H9 (cell line): Measurements from ENCODE around the gene FN3KRP. TPM values are rescaled to one million over a fixed set of nuclear protein-coding genes. Genes with fewer than 3 reads are reported as not detected.

Experiments
- DNase-seq: peaks from one replicate; pipeline ENCODE4 v3.0.0-alpha.2; 2017
- H2AFZ ChIP-seq: one replicate; pipeline ENCODE4 v1.6.1; 2013; ENCODE audit warnings: mild to moderate bottlenecking, low read length, control low read depth, moderate library complexity
- H2AK5ac ChIP-seq: 2 replicates; pipeline ENCODE4 v1.6.1; 2013; ENCODE audit warnings: low read length, control low read depth, mixed read lengths; ENCODE audit not compliant: insufficient read length
- H2BK120ac ChIP-seq: one replicate; pipeline ENCODE4 v1.6.1; 2013; ENCODE audit warnings: low read depth, mild to moderate bottlenecking, low read length, control low read depth, inconsistent platforms; ENCODE audit not compliant: poor library complexity, severe bottlenecking
- H2BK12ac ChIP-seq: 2 replicates; pipeline ENCODE4 v1.6.1; 2013; ENCODE audit warnings: low read length, control low read depth, mixed read lengths, low read depth; ENCODE audit not compliant: insufficient read length
- H2BK15ac ChIP-seq: 2 replicates; pipeline ENCODE4 v1.6.1; 2013; ENCODE audit warnings: low read depth, low read length, control low read depth
- H2BK20ac ChIP-seq: one replicate; pipeline ENCODE4 v1.6.1; 2013; ENCODE audit warnings: low read depth, mild to moderate bottlenecking, low read length, control low read depth, inconsistent platforms; ENCODE audit not compliant: poor library complexity, severe bottlenecking
- H2BK5ac ChIP-seq: 2 replicates; pipeline ENCODE4 v1.6.1; 2013; ENCODE audit warnings: low read length, control low read depth, mixed read lengths; ENCODE audit not compliant: insufficient read length
- H3K14ac ChIP-seq: 2 replicates; pipeline ENCODE4 v1.6.1; 2013; ENCODE audit warnings: low read length, control low read depth; ENCODE audit not compliant: insufficient read depth
- H3K18ac ChIP-seq: 2 replicates; pipeline ENCODE4 v1.6.1; 2013; ENCODE audit warnings: low read depth, mild to moderate bottlenecking, mixed read lengths, low read length, control low read depth; ENCODE audit not compliant: insufficient read length
- H3K23ac ChIP-seq: 2 replicates; pipeline ENCODE4 v1.6.1; 2013; ENCODE audit warnings: low read length, control low read depth, mixed read lengths, low read depth; ENCODE audit not compliant: insufficient read length
- H3K23me2 ChIP-seq: 2 replicates; pipeline ENCODE4 v1.6.1; 2013; ENCODE audit warnings: low read depth, mild to moderate bottlenecking, mixed read lengths, low read length, control low read depth; ENCODE audit not compliant: insufficient read length, poor library complexity, severe bottlenecking
- H3K27ac ChIP-seq: 2 replicates; pipeline ENCODE4 v1.5.1; 2013; ENCODE audit warnings: low read length, control low read depth, mixed read lengths, low read depth; ENCODE audit not compliant: insufficient read length
- H3K27me3 ChIP-seq: 2 replicates; pipeline ENCODE4 v1.6.1; 2013; ENCODE audit warnings: low read length, control low read depth, inconsistent platforms; ENCODE audit not compliant: insufficient read depth
- H3K4ac ChIP-seq: 2 replicates; pipeline ENCODE4 v1.6.1; 2013; ENCODE audit warnings: low read depth, mild to moderate bottlenecking, control low read depth, inconsistent platforms, low read length, moderate library complexity
- H3K4me1 ChIP-seq: 2 replicates; pipeline ENCODE4 v1.6.1; 2013; ENCODE audit warnings: low read length, control low read depth, inconsistent platforms; ENCODE audit not compliant: insufficient read depth
- H3K4me2 ChIP-seq: 2 replicates; pipeline ENCODE4 v1.6.1; 2013; ENCODE audit warnings: low read length, control low read depth, mixed read lengths; ENCODE audit not compliant: insufficient read length, insufficient read depth
- H3K56ac ChIP-seq: 2 replicates; pipeline ENCODE4 v1.6.1; 2013; ENCODE audit warnings: low read depth, mild to moderate bottlenecking, mixed read lengths, low read length, control low read depth; ENCODE audit not compliant: insufficient read length
- H3K79me1 ChIP-seq: 2 replicates; pipeline ENCODE4 v1.6.1; 2013; ENCODE audit warnings: low read depth, mild to moderate bottlenecking, moderate library complexity, low read length, control low read depth, inconsistent platforms; ENCODE audit not compliant: insufficient read depth, poor library complexity, severe bottlenecking
- H3K79me2 ChIP-seq: 2 replicates; pipeline ENCODE4 v1.6.1; 2013; ENCODE audit warnings: low read length, control low read depth, inconsistent platforms; ENCODE audit not compliant: insufficient read depth
- H3K9ac ChIP-seq: 2 replicates; pipeline ENCODE4 v1.6.1; 2013; ENCODE audit warnings: low read length, control low read depth, mixed read lengths; ENCODE audit not compliant: insufficient read length; ENCODE audit errors: extremely low read depth
- H3K9me3 ChIP-seq: one replicate; pipeline ENCODE4 v1.6.1; 2013; ENCODE audit warnings: low read depth, low read length, inconsistent platforms; ENCODE audit not compliant: control insufficient read depth
- H3T11ph ChIP-seq: one replicate; pipeline ENCODE4 v1.6.1; 2013; ENCODE audit warnings: mild to moderate bottlenecking, low read length, control low read depth, inconsistent platforms
- H4K20me1 ChIP-seq: one replicate; pipeline ENCODE4 v1.6.1; 2013; ENCODE audit not compliant: control insufficient read depth, insufficient read length, insufficient read depth
- H4K5ac ChIP-seq: 2 replicates; pipeline ENCODE4 v1.6.1; 2013; ENCODE audit warnings: low read depth, mild to moderate bottlenecking, mixed read lengths, low read length, control low read depth; ENCODE audit not compliant: insufficient read length
- H4K8ac ChIP-seq: replicated peaks from 2 replicates; pipeline ENCODE4 v1.6.1; 2013; ENCODE audit warnings: low read length, control low read depth, mixed read lengths, low read depth; ENCODE audit not compliant: insufficient read length
- H4K91ac ChIP-seq: 2 replicates; pipeline ENCODE4 v1.6.1; 2013; ENCODE audit warnings: low read depth, mild to moderate bottlenecking, moderate library complexity, mixed read lengths, low read length, control low read depth; ENCODE audit not compliant: insufficient read length
- H3K27ac Mint-ChIP-seq, 3 experiments: 2 replicates in 2 of 3; 3 replicates in 1 of 3; pipeline ENCODE4 v1.8.0; 2020 to 2021; ENCODE audit warnings: mixed read lengths in 3 of 3, mild to moderate bottlenecking in 1 of 3, moderate library complexity in 1 of 3
- H3K27me3 Mint-ChIP-seq: 2 replicates; pipeline ENCODE4 v1.8.0; 2021; ENCODE audit warnings: low read depth, mild to moderate bottlenecking, moderate library complexity, mixed read lengths
- H3K36me3 Mint-ChIP-seq, 3 experiments: 2 replicates in 2 of 3; 3 replicates in 1 of 3; pipeline ENCODE4 v1.8.0; 2020 to 2021; ENCODE audit warnings: low read depth in 3 of 3, mixed read lengths in 3 of 3; ENCODE audit not compliant: insufficient read depth in 1 of 3
- H3K4me1 Mint-ChIP-seq, 2 experiments: 2 replicates each; pipeline ENCODE4 v1.8.0; 2020; ENCODE audit warnings: mixed read lengths in 2 of 2
- H3K4me3 Mint-ChIP-seq, 2 experiments: 2 replicates in 1 of 2; 3 replicates in 1 of 2; pipeline ENCODE4 v1.8.0; 2020 to 2021; ENCODE audit warnings: mild to moderate bottlenecking in 2 of 2, mixed read lengths in 2 of 2, moderate library complexity in 1 of 2
- H3K9me3 Mint-ChIP-seq, 2 experiments: 2 replicates in 1 of 2; 3 replicates in 1 of 2; pipeline ENCODE4 v1.8.0; 2020; ENCODE audit warnings: mild to moderate bottlenecking in 2 of 2, mixed read lengths in 2 of 2, moderate library complexity in 1 of 2
- WGBS: extraction: QIAGEN DNeasy Blood & Tissue Kit; methylation state at CpG from one replicate; pipeline ENCODE4 v1.1.7; 2013; ENCODE audit warnings: missing lambda C conversion rate, low lambda C conversion rate, mixed read lengths; ENCODE audit not compliant: insufficient read length; ENCODE audit errors: extremely low coverage; 5-methylcytosine and 5-hydroxymethylcytosine counted together
- total RNA-seq: library from RNA; stranded (reverse); gene quantifications from 2 replicates; pipeline ENCODE4 v1.2.1, GENCODE V29; 2021
- TF ChIP-seq, protein P1 (sequence below): fragments of 200-600 bp; sonication (generic); conservative IDR thresholded peaks from 3 replicates; pipeline ENCODE4 v1.8.0; 2021; ENCODE audit warnings: antibody characterized with exemption, mild to moderate bottlenecking

The FN3KRP gene
- total RNA-seq, 1 experiment from 2014 or later = 32.9 TPM

DNA sequence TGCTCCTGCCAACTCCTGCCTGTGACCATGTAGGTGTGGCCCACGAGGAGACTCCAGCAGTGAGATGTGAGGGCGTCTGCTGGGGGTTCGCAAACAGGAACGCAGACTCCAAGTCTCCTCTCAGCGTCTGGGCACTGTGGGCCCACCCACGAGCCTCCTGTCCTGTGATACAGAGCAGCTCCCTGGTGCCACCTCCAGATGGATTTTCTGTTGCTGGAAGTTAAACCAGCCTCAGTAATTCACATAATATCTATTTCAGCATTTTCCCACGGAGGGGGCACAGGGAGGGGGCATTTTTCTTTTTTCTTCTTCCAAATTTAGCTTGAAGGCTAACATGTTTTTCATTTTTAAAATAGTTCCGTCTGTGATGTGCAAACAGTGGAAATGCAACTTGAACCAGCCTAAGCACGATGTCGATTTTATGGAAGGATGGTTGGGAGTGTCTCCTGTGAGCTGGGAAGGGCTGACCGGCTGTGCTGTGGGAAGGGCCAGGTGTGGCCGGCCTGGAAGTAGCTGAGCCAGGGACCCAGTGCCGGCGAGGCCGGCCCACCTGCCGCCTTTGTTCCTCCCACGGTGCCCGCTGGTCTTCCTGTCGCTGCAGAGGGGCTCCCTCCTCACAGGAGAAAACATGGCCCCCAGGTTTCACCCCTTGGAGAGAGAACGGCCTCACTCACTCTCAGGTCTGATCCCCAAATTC, 14.1 kb upstream of the FN3KRP start:
- TF ChIP-seq, protein P1, sequence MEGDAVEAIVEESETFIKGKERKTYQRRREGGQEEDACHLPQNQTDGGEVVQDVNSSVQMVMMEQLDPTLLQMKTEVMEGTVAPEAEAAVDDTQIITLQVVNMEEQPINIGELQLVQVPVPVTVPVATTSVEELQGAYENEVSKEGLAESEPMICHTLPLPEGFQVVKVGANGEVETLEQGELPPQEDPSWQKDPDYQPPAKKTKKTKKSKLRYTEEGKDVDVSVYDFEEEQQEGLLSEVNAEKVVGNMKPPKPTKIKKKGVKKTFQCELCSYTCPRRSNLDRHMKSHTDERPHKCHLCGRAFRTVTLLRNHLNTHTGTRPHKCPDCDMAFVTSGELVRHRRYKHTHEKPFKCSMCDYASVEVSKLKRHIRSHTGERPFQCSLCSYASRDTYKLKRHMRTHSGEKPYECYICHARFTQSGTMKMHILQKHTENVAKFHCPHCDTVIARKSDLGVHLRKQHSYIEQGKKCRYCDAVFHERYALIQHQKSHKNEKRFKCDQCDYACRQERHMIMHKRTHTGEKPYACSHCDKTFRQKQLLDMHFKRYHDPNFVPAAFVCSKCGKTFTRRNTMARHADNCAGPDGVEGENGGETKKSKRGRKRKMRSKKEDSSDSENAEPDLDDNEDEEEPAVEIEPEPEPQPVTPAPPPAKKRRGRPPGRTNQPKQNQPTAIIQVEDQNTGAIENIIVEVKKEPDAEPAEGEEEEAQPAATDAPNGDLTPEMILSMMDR = no peak
- Histone ChIP-seq H4K8ac (no peak overlapping the region), H3K4ac (no peak overlapping the region), H3K23me2 (peaks cover 5% of the 10 kb centered on the region), H3K27me3 (peaks cover 4% of the 10 kb centered on the region; the same call in 1 of the 2 replicates), H3K9me3 (no peaks in the 10 kb centered on the region), H3K79me2 (no peaks in the 10 kb centered on the region), H3K9ac (no peak overlapping the region), H2BK15ac (no peak overlapping the region), H3K79me1 (no peaks in the 10 kb centered on the region), H4K20me1 (no peaks in the 10 kb centered on the region), H2BK12ac (no peak overlapping the region), H2BK20ac (no peak overlapping the region), H3K14ac (no peak overlapping the region), H3K56ac (no peak overlapping the region), H4K91ac (no peak overlapping the region), H2BK120ac (no peak overlapping the region), H3T11ph (no peak overlapping the region), H4K5ac (no peak overlapping the region), H3K4me2 (no peak overlapping the region), H3K4me1 (no peaks in the 10 kb centered on the region), H3K23ac (no peak overlapping the region), H2AFZ (no peak overlapping the region), H3K27ac (no peak overlapping the region), H3K18ac (no peak overlapping the region), H2AK5ac (no peak overlapping the region), H2BK5ac (no peak overlapping the region)
- WGBS = no CpG with 5 or more reads among the region's 20 CpGs
- H3K36me3 Mint-ChIP-seq = no peaks in the 10 kb centered on the region
- H3K27me3 Mint-ChIP-seq = peaks cover 24% of the 10 kb centered on the region
- H3K9me3 Mint-ChIP-seq = no peaks in the 10 kb centered on the region; a peak in 1 of 5 replicates
- no peak overlapping the region; a peak in 1 of 5 replicates for H3K4me3 Mint-ChIP-seq
- no peak overlapping the region for H3K27ac Mint-ChIP-seq
- no peak for DNase-seq
- H3K4me1 Mint-ChIP-seq = peaks cover 2% of the 10 kb centered on the region in 2 experiments; a peak in 2 of 4 replicates
